Transverse colon (tissue), 4 donors: ENCODE data around the gene AK4.

Experiments
- CTCF ChIP-seq, 5 experiments: fragments of 200-600 bp in 3 of 5; fragments of 450-650 bp in 2 of 5; sonication (generic) in 3 of 5; IDR thresholded peaks; 1 replicate in 2 of 5; 2 replicates in 3 of 5; pipeline ENCODE4 v1.5.1; 2016 to 2017; ENCODE audit warnings: antibody characterized with exemption in 5 of 5, inconsistent platforms in 3 of 5, mild to moderate bottlenecking in 2 of 5, moderate library complexity in 1 of 5
- EP300 ChIP-seq: sonication (generic); formaldehyde crosslinking; IDR thresholded peaks from one replicate; pipeline ENCODE4 v1.6.1; 2017; ENCODE audit warnings: antibody characterized with exemption, low read depth
- POLR2A ChIP-seq: fragments of 450-650 bp; IDR thresholded peaks from one replicate; pipeline ENCODE4 v1.6.1; 2016; ENCODE audit warnings: antibody characterized with exemption, mild to moderate bottlenecking, moderate library complexity
- POLR2AphosphoS5 ChIP-seq, 3 donors: sonication (generic); formaldehyde crosslinking; IDR thresholded peaks; one replicate each; pipeline ENCODE4 v1.6.1; 2016; ENCODE audit warnings: antibody characterized with exemption in 3 of 3

GRCh38 chr1:65210325-65210724 lies 62.3 kb downstream of the AK4 start:
- TF ChIP-seq POLR2A (no peak), CTCF (IDR thresholded peaks at IDR 0.05) (no peak), EP300 (no peak), POLR2AphosphoS5 (IDR thresholded peaks at IDR 0.05) (no peak)
